ENCODE data around the gene CDKN3.

CDKN3 gene

GRCh38 chr14:54396493-54397335 is at the start of gene CDKN3:
Gene CDKN3 (plus strand): TSS chr14:54397007. CDS start chr14:54397069, 62 bp downstream.
- DNase-seq, result peak; percentile 99

GRCh38 chr14:54347044-54347443 is 49.8 kb upstream of the CDKN3 start:
- DNase-seq, result no peak

- DNase-seq, result peak; percentile 73
These were observed 48.7 kb upstream of the CDKN3 start for GRCh38 chr14:54348001-54348611.

- no peak for DNase-seq
These were observed 47.7 kb upstream of the CDKN3 start for GRCh38 chr14:54348923-54349620.

- DNase-seq, result no peak
These were observed 47.1 kb upstream of the CDKN3 start for GRCh38 chr14:54349713-54350112.

GRCh38 chr14:54350203-54350602 is 46.6 kb upstream of the CDKN3 start:
- no peak for DNase-seq

- no peak for DNase-seq
These were observed 43.5 kb upstream of the CDKN3 start for GRCh38 chr14:54353266-54353665.

GRCh38 chr14:54353694-54354093 is 43.1 kb upstream of the CDKN3 start:
- DNase-seq, result no peak

- peak; percentile 21 for DNase-seq
These were observed 42.7 kb upstream of the CDKN3 start for GRCh38 chr14:54354096-54354495.

- DNase-seq, result no peak
These were observed 41.7 kb upstream of the CDKN3 start for GRCh38 chr14:54354968-54355641.

- DNase-seq, result no peak
These were observed 41.1 kb upstream of the CDKN3 start for GRCh38 chr14:54355698-54356097.

- no peak for DNase-seq
These were observed 40.6 kb upstream of the CDKN3 start for GRCh38 chr14:54356172-54356571.

- DNase-seq, result no peak
These were observed 36.1 kb upstream of the CDKN3 start for GRCh38 chr14:54360667-54361066.

- DNase-seq, result no peak
These were observed 34.7 kb upstream of the CDKN3 start for GRCh38 chr14:54362089-54362504.

GRCh38 chr14:54362759-54363437 is 33.9 kb upstream of the CDKN3 start:
- DNase-seq, result no peak

GRCh38 chr14:54364555-54365415 is 32.0 kb upstream of the CDKN3 start:
- no peak for DNase-seq

GRCh38 chr14:54366736-54367735 is 29.8 kb upstream of the CDKN3 start:
- peak; percentile 61 for DNase-seq

GRCh38 chr14:54368291-54368690 is 28.5 kb upstream of the CDKN3 start:
- no peak for DNase-seq

- no peak for DNase-seq
These were observed 27.5 kb upstream of the CDKN3 start for GRCh38 chr14:54369343-54369742.
